ENCODE measurements around the gene SCRN1.

The SCRN1 gene

GRCh38 chr7:29998489-29998888 is 8.9 kb upstream of the SCRN1 start:
- Histone ChIP-seq H3K9ac (ENCODE audit: low read length) (no peak overlapping the region), H3K9me3 (ENCODE audit: control insufficient read depth, low read length) (no peaks in the 10 kb centered on the region), H3K4me1 (ENCODE audit: control insufficient read depth, insufficient read depth, low read length) (no peaks in the 10 kb centered on the region), H3K4me3 (ENCODE audit: low read length) (no peak overlapping the region), H3K36me3 (ENCODE audit: control insufficient read depth, insufficient read depth, low read length) (no peaks in the 10 kb centered on the region), H3K27me3 (ENCODE audit: control insufficient read depth, insufficient read depth, low read length) (no peaks in the 10 kb centered on the region)

GRCh38 chr7:29996321-29996720 is 6.7 kb upstream of the SCRN1 start:
- no peak overlapping the region for H3K4me3 ChIP-seq (ENCODE audit: low read length)
- H3K4me1 ChIP-seq (ENCODE audit: control insufficient read depth, insufficient read depth, low read length): no peaks in the 10 kb centered on the region
- no peaks in the 10 kb centered on the region for H3K36me3 ChIP-seq (ENCODE audit: control insufficient read depth, insufficient read depth, low read length)
- H3K27me3 ChIP-seq (ENCODE audit: control insufficient read depth, insufficient read depth, low read length): no peaks in the 10 kb centered on the region
- no peak overlapping the region for H3K9ac ChIP-seq (ENCODE audit: low read length)
- H3K9me3 ChIP-seq (ENCODE audit: control insufficient read depth, low read length): no peaks in the 10 kb centered on the region

- no peaks in the 10 kb centered on the region for H3K4me1 ChIP-seq (ENCODE audit: control insufficient read depth, insufficient read depth, low read length)
- H3K9me3 ChIP-seq (ENCODE audit: control insufficient read depth, low read length): no peaks in the 10 kb centered on the region
- H3K4me3 ChIP-seq (ENCODE audit: low read length): no peak overlapping the region
- no peaks in the 10 kb centered on the region for H3K36me3 ChIP-seq (ENCODE audit: control insufficient read depth, insufficient read depth, low read length)
- H3K27me3 ChIP-seq (ENCODE audit: control insufficient read depth, insufficient read depth, low read length): no peaks in the 10 kb centered on the region
- no peak overlapping the region for H3K9ac ChIP-seq (ENCODE audit: low read length)
Measured at GRCh38 chr7:29995652-29996051, 6.1 kb upstream of the SCRN1 start.

- Histone ChIP-seq H3K27me3 (ENCODE audit: control insufficient read depth, insufficient read depth, low read length) (no peaks in the 10 kb centered on the region), H3K9ac (ENCODE audit: low read length) (no peak overlapping the region), H3K9me3 (ENCODE audit: control insufficient read depth, low read length) (no peaks in the 10 kb centered on the region), H3K4me3 (ENCODE audit: low read length) (no peak overlapping the region), H3K4me1 (ENCODE audit: control insufficient read depth, insufficient read depth, low read length) (peaks cover 5% of the 10 kb centered on the region), H3K36me3 (ENCODE audit: control insufficient read depth, insufficient read depth, low read length) (no peaks in the 10 kb centered on the region)
Measured at GRCh38 chr7:29993140-29993539, 3.5 kb upstream of the SCRN1 start.

- Histone ChIP-seq H3K4me1 (ENCODE audit: control insufficient read depth, insufficient read depth, low read length) (peaks cover 17% of the 10 kb centered on the region), H3K9ac (ENCODE audit: low read length) (no peak overlapping the region), H3K4me3 (ENCODE audit: low read length) (no peak overlapping the region), H3K36me3 (ENCODE audit: control insufficient read depth, insufficient read depth, low read length) (no peaks in the 10 kb centered on the region), H3K9me3 (ENCODE audit: control insufficient read depth, low read length) (no peaks in the 10 kb centered on the region), H3K27me3 (ENCODE audit: control insufficient read depth, insufficient read depth, low read length) (no peaks in the 10 kb centered on the region)
Measured at GRCh38 chr7:29991937-29992336, 2.3 kb upstream of the SCRN1 start.

- Histone ChIP-seq H3K9me3 (ENCODE audit: control insufficient read depth, low read length) (no peaks in the 10 kb centered on the region), H3K27me3 (ENCODE audit: control insufficient read depth, insufficient read depth, low read length) (no peaks in the 10 kb centered on the region), H3K9ac (ENCODE audit: low read length) (no peak overlapping the region), H3K4me3 (ENCODE audit: low read length) (no peak overlapping the region), H3K36me3 (ENCODE audit: control insufficient read depth, insufficient read depth, low read length) (no peaks in the 10 kb centered on the region), H3K4me1 (ENCODE audit: control insufficient read depth, insufficient read depth, low read length) (peaks cover 19% of the 10 kb centered on the region)
Measured at GRCh38 chr7:29990931-29991330, 1.3 kb upstream of the SCRN1 start.

- Histone ChIP-seq H3K27me3 (ENCODE audit: control insufficient read depth, insufficient read depth, low read length) (no peaks in the 10 kb centered on the region), H3K9me3 (ENCODE audit: control insufficient read depth, low read length) (no peaks in the 10 kb centered on the region), H3K9ac (ENCODE audit: low read length) (peak overlapping the region; percentile 89), H3K4me1 (ENCODE audit: control insufficient read depth, insufficient read depth, low read length) (peaks cover 19% of the 10 kb centered on the region), H3K4me3 (ENCODE audit: low read length) (peak overlapping the region; percentile 80), H3K36me3 (ENCODE audit: control insufficient read depth, insufficient read depth, low read length) (no peaks in the 10 kb centered on the region)
Measured at GRCh38 chr7:29988424-29989256, 961 bp downstream of the SCRN1 start.

GRCh38 chr7:29987811-29988317 is 1.7 kb downstream of the SCRN1 start:
- no peak overlapping the region for H3K9ac ChIP-seq (ENCODE audit: low read length)

GRCh38 chr7:29987083-29987482 is 2.5 kb downstream of the SCRN1 start:
- Histone ChIP-seq H3K36me3 (ENCODE audit: control insufficient read depth, insufficient read depth, low read length) (no peaks in the 10 kb centered on the region), H3K9ac (ENCODE audit: low read length) (no peak overlapping the region), H3K27me3 (ENCODE audit: control insufficient read depth, insufficient read depth, low read length) (no peaks in the 10 kb centered on the region), H3K4me1 (ENCODE audit: control insufficient read depth, insufficient read depth, low read length) (peaks cover 19% of the 10 kb centered on the region), H3K9me3 (ENCODE audit: control insufficient read depth, low read length) (no peaks in the 10 kb centered on the region), H3K4me3 (ENCODE audit: low read length) (no peak overlapping the region)

More at GRCh38 chr7:29987811-29988317, 1.7 kb downstream of the SCRN1 start:
- no peaks in the 10 kb centered on the region for H3K9me3 ChIP-seq (ENCODE audit: control insufficient read depth, low read length)
- no peaks in the 10 kb centered on the region for H3K27me3 ChIP-seq (ENCODE audit: control insufficient read depth, insufficient read depth, low read length)
- no peak overlapping the region for H3K4me3 ChIP-seq (ENCODE audit: low read length)
- peaks cover 19% of the 10 kb centered on the region for H3K4me1 ChIP-seq (ENCODE audit: control insufficient read depth, insufficient read depth, low read length)
- no peaks in the 10 kb centered on the region for H3K36me3 ChIP-seq (ENCODE audit: control insufficient read depth, insufficient read depth, low read length)

GRCh38 chr7:29980151-29980550 is 9.4 kb downstream of the SCRN1 start:
- Histone ChIP-seq H3K9ac (ENCODE audit: low read length) (no peak overlapping the region), H3K4me3 (ENCODE audit: low read length) (no peak overlapping the region), H3K36me3 (ENCODE audit: control insufficient read depth, insufficient read depth, low read length) (no peaks in the 10 kb centered on the region), H3K9me3 (ENCODE audit: control insufficient read depth, low read length) (no peaks in the 10 kb centered on the region), H3K27me3 (ENCODE audit: control insufficient read depth, insufficient read depth, low read length) (no peaks in the 10 kb centered on the region), H3K4me1 (ENCODE audit: control insufficient read depth, insufficient read depth, low read length) (peaks cover 3% of the 10 kb centered on the region)

- Histone ChIP-seq H3K4me3 (ENCODE audit: low read length) (no peak overlapping the region), H3K9ac (ENCODE audit: low read length) (no peak overlapping the region), H3K27me3 (ENCODE audit: control insufficient read depth, insufficient read depth, low read length) (no peaks in the 10 kb centered on the region), H3K4me1 (ENCODE audit: control insufficient read depth, insufficient read depth, low read length) (peaks cover 5% of the 10 kb centered on the region), H3K36me3 (ENCODE audit: control insufficient read depth, insufficient read depth, low read length) (no peaks in the 10 kb centered on the region), H3K9me3 (ENCODE audit: control insufficient read depth, low read length) (no peaks in the 10 kb centered on the region)
Measured at GRCh38 chr7:29977886-29978651, 11.5 kb downstream of the SCRN1 start.

Data from mucosa of stomach (tissue), 1 donor.